ENCODE measurements around the gene TMEM198. TPM values are rescaled to one million over a fixed set of nuclear protein-coding genes. Genes with fewer than 3 reads are reported as not detected.
A peak's percentile ranks its signal among the peaks of the same experiment; 100 is the strongest.

TMEM198 gene
- total and polyA plus RNA-seq, 9 of the 15 experiments (the other 6 are each of a cell fraction or from before 2014, with no cell fraction given), result 0.03 to 3.8 (median 1.0) TPM

- TF ChIP-seq TRIM25 (IDR thresholded peaks at IDR 0.05; ENCODE audit: borderline replicate concordance), result peak; percentile 83; the same call in 1 of the 2 replicates
- TF ChIP-seq HNRNPLL (IDR thresholded peaks at IDR 0.05; ENCODE audit: low read depth, low read length, poor library complexity, severe bottlenecking), result peak; percentile 39
- peak; percentile 80 to 83; a peak in 3 of 4 replicates for TF ChIP-seq MLLT1 (IDR thresholded peaks at IDR 0.05)
- no peak for TF ChIP-seq E2F5 (CRISPR knock-in tag; IDR thresholded peaks at IDR 0.05)
- peak; percentile 81; the same call in 1 of the 2 replicates for TF ChIP-seq EP400 (IDR thresholded peaks at IDR 0.05)
- TF ChIP-seq SREBF2 (CRISPR knock-in tag; IDR thresholded peaks at IDR 0.05), result no peak
- peak; percentile 71 for TF ChIP-seq PHF20 (IDR thresholded peaks at IDR 0.05; ENCODE audit: partially characterized antibody)
- TF ChIP-seq ELK3 (CRISPR knock-in tag; IDR thresholded peaks at IDR 0.05), result no peak
- TF ChIP-seq VEZF1 (CRISPR knock-in tag; IDR thresholded peaks at IDR 0.05), result peak; percentile 71
- peak; percentile 98 for TF ChIP-seq LEF1 (IDR thresholded peaks at IDR 0.05)
- TF ChIP-seq KLF16 (IDR thresholded peaks at IDR 0.05), result peak; percentile 43; the same call in 1 of the 2 replicates
- TF ChIP-seq FOXA3 (CRISPR knock-in tag; conservative IDR thresholded peaks at IDR 0.05 in 1 of 2, IDR thresholded peaks at IDR 0.05 in 1 of 2), result peak in 1 of 2 experiments; percentile 33; a peak in 1 of 4 replicates
- TF ChIP-seq ZNF655 (CRISPR knock-in tag; IDR thresholded peaks at IDR 0.05), result no peak
- TF ChIP-seq HDAC8 (tag; IDR thresholded peaks at IDR 0.05), result no peak
Measured at GRCh38 chr2:219571311-219572236, 27.7 kb downstream of the TMEM198 start, which contains the start of gene OBSL1 (continued).

Data from K562 (cell line).